Neutrophil (primary cell): ENCODE measurements around the gene TNNI3.

Experiments
- H3K27ac ChIP-seq: fragments of 200-600 bp; sonication (generic); 2 replicates; pipeline ENCODE4 v1.5.1; 2016; ENCODE audit warnings: mild to moderate bottlenecking, moderate library complexity
- H3K27me3 ChIP-seq: fragments of 200-600 bp; sonication (generic); 2 replicates; pipeline ENCODE4 v1.6.0; 2016; ENCODE audit warnings: mild to moderate bottlenecking
- H3K36me3 ChIP-seq: fragments of 200-600 bp; sonication (generic); 2 replicates; pipeline ENCODE4 v1.5.1; 2017
- H3K4me1 ChIP-seq, 2 experiments: fragments of 200-600 bp in 1 of 2; sonication (generic) in 1 of 2; 1 replicate in 1 of 2; 2 replicates in 1 of 2; pipeline versions ENCODE4 v1.5.1 to v1.6.1; 2013 to 2016; ENCODE audit warnings: low read depth in 1 of 2, low read length in 1 of 2, mild to moderate bottlenecking in 1 of 2, moderate library complexity in 1 of 2; ENCODE audit not compliant: control insufficient read depth in 1 of 2, insufficient read depth in 1 of 2
- H3K4me3 ChIP-seq, 2 experiments: fragments of 200-600 bp in 1 of 2; sonication (generic) in 1 of 2; 1 replicate in 1 of 2; 2 replicates in 1 of 2; pipeline ENCODE4 v1.5.1; 2013 to 2016; ENCODE audit warnings: low read depth in 1 of 2, low read length in 1 of 2, mild to moderate bottlenecking in 1 of 2, moderate library complexity in 1 of 2
- H3K9me3 ChIP-seq: fragments of 200-600 bp; sonication (generic); 2 replicates; pipeline ENCODE4 v1.5.1; 2016
- CTCF ChIP-seq: fragments of 200-600 bp; sonication (generic); IDR thresholded peaks from 2 replicates; pipeline ENCODE4 v1.5.1; 2016; ENCODE audit warnings: antibody characterized with exemption

TNNI3 gene

GRCh38 chr19:55169136-55169535 lies 11.6 kb upstream of the TNNI3 start:
- Histone ChIP-seq H3K27me3 (peaks cover 99% of the 10 kb centered on the region), H3K36me3 (no peaks in the 10 kb centered on the region), H3K4me1 (peaks cover 8 to 13% of the 10 kb centered on the region in 2 experiments), H3K9me3 (no peaks in the 10 kb centered on the region), H3K4me3 (no peak overlapping the region), H3K27ac (no peak overlapping the region)
- TF ChIP-seq CTCF: no peak

GRCh38 chr19:55166530-55167268 lies 9.2 kb upstream of the TNNI3 start, which contains the start of gene DNAAF3:
DNAAF3 (minus strand) TSS chr19:55166613; CDS start chr19:55166413, 200 bp downstream.
- Histone ChIP-seq H3K27ac (no peak within 1 kb of the TSS), H3K9me3 (no peaks in the 10 kb centered on the region)

GRCh38 chr19:55165952-55166529 lies 8.5 kb upstream of the TNNI3 start:
- TF ChIP-seq CTCF: no peak
- H3K4me1 ChIP-seq: peaks cover 8 to 13% of the 10 kb centered on the region in 2 experiments
- no peak overlapping the region for H3K27ac ChIP-seq
- peak overlapping the region in 1 of 2 experiments; percentile 10 for H3K4me3 ChIP-seq
- H3K27me3 ChIP-seq: peaks cover 97% of the 10 kb centered on the region
- no peaks in the 10 kb centered on the region for H3K36me3 ChIP-seq
- H3K9me3 ChIP-seq: no peaks in the 10 kb centered on the region

More at GRCh38 chr19:55166530-55167268, 9.2 kb upstream of the TNNI3 start, which contains the start of gene DNAAF3:
- H3K36me3 ChIP-seq: no peaks in the 10 kb centered on the region
- peak within 1 kb of the TSS in 1 of 2 experiments; percentile 10 for H3K4me3 ChIP-seq
- H3K27me3 ChIP-seq: peaks cover 97% of the 10 kb centered on the region
- no peak for TF ChIP-seq CTCF
- H3K4me1 ChIP-seq: peaks cover 8 to 13% of the 10 kb centered on the region in 2 experiments

GRCh38 chr19:55161571-55162322 lies 4.2 kb upstream of the TNNI3 start:
- H3K4me1 ChIP-seq: peaks cover 5 to 9% of the 10 kb centered on the region in 2 experiments
- no peak overlapping the region for H3K4me3 ChIP-seq
- H3K27ac ChIP-seq: no peak overlapping the region
- no peak for TF ChIP-seq CTCF
- no peaks in the 10 kb centered on the region for H3K9me3 ChIP-seq
- H3K36me3 ChIP-seq: no peaks in the 10 kb centered on the region
- H3K27me3 ChIP-seq: peaks cover 98% of the 10 kb centered on the region

- no peak for TF ChIP-seq CTCF
- Histone ChIP-seq H3K27me3 (peaks cover 98% of the 10 kb centered on the region), H3K4me1 (peaks cover 0 to under 1% of the 10 kb centered on the region in 2 experiments), H3K9me3 (no peaks in the 10 kb centered on the region), H3K36me3 (no peaks in the 10 kb centered on the region), H3K4me3 (no peak overlapping the region), H3K27ac (no peak overlapping the region)
Observed at GRCh38 chr19:55160986-55161365, 3.4 kb upstream of the TNNI3 start.
